ENCODE measurements around the gene NFIB. TPM values are rescaled to one million over a fixed set of nuclear protein-coding genes. Genes with fewer than 3 reads are reported as not detected.

The NFIB gene
- total and polyA plus RNA-seq, 2 of the 13 experiments (the other 11 are each of a cell fraction or from before 2014, with no cell fraction given) = 0.98 to 4.6 TPM

DNA sequence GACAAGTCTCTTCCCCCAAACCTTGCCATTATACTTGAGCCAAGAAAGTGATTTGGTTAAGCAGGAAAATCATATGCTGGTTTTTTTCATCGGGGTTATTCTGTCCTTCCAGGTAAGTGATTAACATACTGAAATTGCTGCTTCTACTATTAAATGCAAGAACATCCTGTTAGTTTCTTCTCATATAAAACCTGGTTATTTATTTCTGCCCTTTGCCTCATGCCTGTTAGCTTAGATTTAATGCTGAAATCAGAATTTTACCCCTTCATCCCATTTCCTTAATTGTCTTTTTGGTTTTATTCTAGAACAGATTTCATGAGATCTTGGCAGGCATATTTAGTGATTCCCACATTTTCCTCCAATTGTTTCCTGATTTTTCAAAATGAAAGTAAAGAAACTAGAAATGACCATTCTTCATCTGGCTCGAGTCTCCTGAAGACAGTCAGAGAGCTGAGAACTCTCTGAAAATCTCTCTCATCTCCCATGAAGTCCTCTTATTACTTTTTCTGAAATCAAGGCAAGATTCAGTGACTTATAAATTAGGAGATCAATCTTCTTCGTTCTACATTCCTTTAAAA is 132.9 kb downstream of the NFIB start:
- Histone ChIP-seq H3K9ac (ENCODE audit: insufficient read depth, low read depth, low read length) (no peak overlapping the region), H3K9me3 (ENCODE audit: low read length) (no peaks in the 10 kb centered on the region), H3K27me3 (ENCODE audit: control insufficient read depth in 1 of 2, insufficient read depth in 2 of 2, low read length in 2 of 2) (no peaks in the 10 kb centered on the region), H3K4me1 (ENCODE audit: insufficient read depth, low read length) (peaks cover 16% of the 10 kb centered on the region), H3K4me3 (replicated peaks in 1 of 3; ENCODE audit: insufficient read depth in 1 of 3, low read depth in 2 of 3, low read length in 3 of 3) (no peak overlapping the region), H3K36me3 (replicated peaks in 1 of 2; ENCODE audit: control insufficient read depth in 1 of 2, insufficient read depth in 2 of 2, low read length in 2 of 2) (no peaks in the 10 kb centered on the region), H2AFZ (ENCODE audit: low read length) (no peak overlapping the region), H3K79me2 (ENCODE audit: insufficient read depth, low read length) (no peaks in the 10 kb centered on the region), H4K20me1 (ENCODE audit: insufficient read depth, low read length) (no peaks in the 10 kb centered on the region), H3K27ac (ENCODE audit: extremely low read length, insufficient read depth, low read length) (no peak overlapping the region), H3K4me2 (ENCODE audit: low read depth, low read length) (no peak overlapping the region)
- POLR2A ChIA-PET = no interaction called here
- CTCF ChIA-PET (ENCODE audit: low intra/inter-chr PET ratio, low total read pairs) = no interaction called here
- intact Hi-C loops (cut with micrococcal nuclease; ENCODE audit: unreplicated experiment) = no loop called here
- BruUV-seq (replicated peaks) = no TSS peak
- TF ChIP-seq ZNF329 (CRISPR knock-in tag; IDR thresholded peaks at IDR 0.05; ENCODE audit: low read depth) = no peak
- no peak for TF ChIP-seq ZNF614 (CRISPR knock-in tag; IDR thresholded peaks at IDR 0.05; ENCODE audit: borderline replicate concordance)
- no peak for TF ChIP-seq ZNF496 (CRISPR knock-in tag; IDR thresholded peaks at IDR 0.05; ENCODE audit: insufficient replicate concordance)
- TF ChIP-seq ZNF564 (CRISPR knock-in tag; IDR thresholded peaks at IDR 0.05) = no peak
- no peak for TF ChIP-seq RCOR2 (CRISPR knock-in tag; IDR thresholded peaks at IDR 0.05)
- TF ChIP-seq, protein P1, sequence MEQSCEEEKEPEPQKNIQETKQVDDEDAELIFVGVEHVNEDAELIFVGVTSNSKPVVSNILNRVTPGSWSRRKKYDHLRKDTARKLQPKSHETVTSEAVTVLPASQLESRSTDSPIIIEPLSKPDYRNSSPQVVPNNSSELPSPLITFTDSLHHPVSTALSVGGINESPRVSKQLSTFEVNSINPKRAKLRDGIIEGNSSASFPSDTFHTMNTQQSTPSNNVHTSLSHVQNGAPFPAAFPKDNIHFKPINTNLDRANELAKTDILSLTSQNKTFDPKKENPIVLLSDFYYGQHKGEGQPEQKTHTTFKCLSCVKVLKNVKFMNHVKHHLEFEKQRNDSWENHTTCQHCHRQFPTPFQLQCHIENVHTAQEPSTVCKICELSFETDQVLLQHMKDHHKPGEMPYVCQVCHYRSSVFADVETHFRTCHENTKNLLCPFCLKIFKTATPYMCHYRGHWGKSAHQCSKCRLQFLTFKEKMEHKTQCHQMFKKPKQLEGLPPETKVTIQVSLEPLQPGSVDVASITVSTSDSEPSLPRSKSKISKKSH (CRISPR knock-in tag; IDR thresholded peaks at IDR 0.05; ENCODE audit: borderline replicate concordance) = no peak
- no peak for TF ChIP-seq REL (CRISPR knock-in tag; conservative IDR thresholded peaks at IDR 0.05)
- TF ChIP-seq, protein P2, sequence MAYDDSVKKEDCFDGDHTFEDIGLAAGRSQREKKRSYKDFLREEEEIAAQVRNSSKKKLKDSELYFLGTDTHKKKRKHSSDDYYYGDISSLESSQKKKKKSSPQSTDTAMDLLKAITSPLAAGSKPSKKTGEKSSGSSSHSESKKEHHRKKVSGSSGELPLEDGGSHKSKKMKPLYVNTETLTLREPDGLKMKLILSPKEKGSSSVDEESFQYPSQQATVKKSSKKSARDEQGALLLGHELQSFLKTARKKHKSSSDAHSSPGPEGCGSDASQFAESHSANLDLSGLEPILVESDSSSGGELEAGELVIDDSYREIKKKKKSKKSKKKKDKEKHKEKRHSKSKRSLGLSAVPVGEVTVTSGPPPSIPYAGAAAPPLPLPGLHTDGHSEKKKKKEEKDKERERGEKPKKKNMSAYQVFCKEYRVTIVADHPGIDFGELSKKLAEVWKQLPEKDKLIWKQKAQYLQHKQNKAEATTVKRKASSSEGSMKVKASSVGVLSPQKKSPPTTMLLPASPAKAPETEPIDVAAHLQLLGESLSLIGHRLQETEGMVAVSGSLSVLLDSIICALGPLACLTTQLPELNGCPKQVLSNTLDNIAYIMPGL (CRISPR knock-in tag; IDR thresholded peaks at IDR 0.05; ENCODE audit: borderline replicate concordance in 1 of 2, low read depth in 1 of 2) = no peak
- no peak for TF ChIP-seq DPF2 (CRISPR knock-in tag; IDR thresholded peaks at IDR 0.05; ENCODE audit: borderline replicate concordance, low read depth)
- TF ChIP-seq, protein P3, sequence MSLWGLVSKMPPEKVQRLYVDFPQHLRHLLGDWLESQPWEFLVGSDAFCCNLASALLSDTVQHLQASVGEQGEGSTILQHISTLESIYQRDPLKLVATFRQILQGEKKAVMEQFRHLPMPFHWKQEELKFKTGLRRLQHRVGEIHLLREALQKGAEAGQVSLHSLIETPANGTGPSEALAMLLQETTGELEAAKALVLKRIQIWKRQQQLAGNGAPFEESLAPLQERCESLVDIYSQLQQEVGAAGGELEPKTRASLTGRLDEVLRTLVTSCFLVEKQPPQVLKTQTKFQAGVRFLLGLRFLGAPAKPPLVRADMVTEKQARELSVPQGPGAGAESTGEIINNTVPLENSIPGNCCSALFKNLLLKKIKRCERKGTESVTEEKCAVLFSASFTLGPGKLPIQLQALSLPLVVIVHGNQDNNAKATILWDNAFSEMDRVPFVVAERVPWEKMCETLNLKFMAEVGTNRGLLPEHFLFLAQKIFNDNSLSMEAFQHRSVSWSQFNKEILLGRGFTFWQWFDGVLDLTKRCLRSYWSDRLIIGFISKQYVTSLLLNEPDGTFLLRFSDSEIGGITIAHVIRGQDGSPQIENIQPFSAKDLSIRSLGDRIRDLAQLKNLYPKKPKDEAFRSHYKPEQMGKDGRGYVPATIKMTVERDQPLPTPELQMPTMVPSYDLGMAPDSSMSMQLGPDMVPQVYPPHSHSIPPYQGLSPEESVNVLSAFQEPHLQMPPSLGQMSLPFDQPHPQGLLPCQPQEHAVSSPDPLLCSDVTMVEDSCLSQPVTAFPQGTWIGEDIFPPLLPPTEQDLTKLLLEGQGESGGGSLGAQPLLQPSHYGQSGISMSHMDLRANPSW (CRISPR knock-in tag; IDR thresholded peaks at IDR 0.05; ENCODE audit: borderline replicate concordance) = no peak
- TF ChIP-seq RXRB (CRISPR knock-in tag; IDR thresholded peaks at IDR 0.05; ENCODE audit: borderline replicate concordance) = no peak
- TF ChIP-seq KLF6 (CRISPR knock-in tag; IDR thresholded peaks at IDR 0.05) = no peak
- TF ChIP-seq PAF1 (CRISPR knock-in tag; IDR thresholded peaks at IDR 0.05) = no peak
- TF ChIP-seq ZSCAN12 (CRISPR knock-in tag; IDR thresholded peaks at IDR 0.05) = no peak
- DNase-seq (ENCODE audit: low spot score) (no peak), FAIRE-seq (no peak), ATAC-seq (no peak)
- in situ Hi-C loops (cut with HindIII; ENCODE audit: extremely low pct_ligation_motif_present, low pct_unique_long_range_greater_than_20kb) = no loop called here
- 56% methylated on average over 3 of the region's 3 CpGs for WGBS (ENCODE audit: low lambda C conversion rate)

All from HepG2 (cell line).